Measurements from ENCODE around the gene TRMT2A.

The TRMT2A gene

GRCh38 chr22:20106849-20107237 lies 10.2 kb downstream of the TRMT2A start:
- no peak overlapping the region for H3K9ac ChIP-seq (ENCODE audit: low read length in 5 of 5)
- H3K27me3 ChIP-seq (ENCODE audit: control insufficient read depth in 5 of 5, insufficient read depth in 4 of 5, low read length in 5 of 5): no peaks in the 10 kb centered on the region
- no peaks in the 10 kb centered on the region for H3K9me3 ChIP-seq (ENCODE audit: control insufficient read depth in 5 of 5, low read length in 5 of 5)
- no peak overlapping the region for H3K27ac ChIP-seq (ENCODE audit: low read depth, low read length)
- no peak overlapping the region for H3K4me3 ChIP-seq (ENCODE audit: low read depth in 1 of 5, low read length in 5 of 5)
- H3K4me1 ChIP-seq (ENCODE audit: control insufficient read depth in 5 of 5, insufficient read depth in 5 of 5, low read length in 5 of 5): no peaks in the 10 kb centered on the region
- peaks cover 2 to 90% (median 85%) of the 10 kb centered on the region in 5 donors for H3K36me3 ChIP-seq (ENCODE audit: control insufficient read depth in 5 of 5, insufficient read depth in 5 of 5, low read length in 5 of 5)

- Histone ChIP-seq H3K9ac (ENCODE audit: low read length in 5 of 5) (no peak overlapping the region), H3K27ac (ENCODE audit: low read depth, low read length) (no peak overlapping the region), H3K9me3 (ENCODE audit: control insufficient read depth in 5 of 5, low read length in 5 of 5) (no peaks in the 10 kb centered on the region), H3K4me1 (ENCODE audit: control insufficient read depth in 5 of 5, insufficient read depth in 5 of 5, low read length in 5 of 5) (no peaks in the 10 kb centered on the region), H3K27me3 (ENCODE audit: control insufficient read depth in 5 of 5, insufficient read depth in 4 of 5, low read length in 5 of 5) (no peaks in the 10 kb centered on the region), H3K4me3 (ENCODE audit: low read depth in 1 of 5, low read length in 5 of 5) (no peak overlapping the region), H3K36me3 (ENCODE audit: control insufficient read depth in 5 of 5, insufficient read depth in 5 of 5, low read length in 5 of 5) (peaks cover 2 to 91% (median 86%) of the 10 kb centered on the region in 5 donors)
Observed at GRCh38 chr22:20106205-20106848, 10.7 kb downstream of the TRMT2A start.

- no peak overlapping the region for H3K27ac ChIP-seq (ENCODE audit: low read depth, low read length)
Observed at GRCh38 chr22:20105456-20106204, 11.4 kb downstream of the TRMT2A start.

GRCh38 chr22:20102203-20102780 lies 14.7 kb downstream of the TRMT2A start:
- Histone ChIP-seq H3K4me3 (ENCODE audit: low read depth in 1 of 5, low read length in 5 of 5) (no peak overlapping the region), H3K9me3 (ENCODE audit: control insufficient read depth in 5 of 5, low read length in 5 of 5) (no peaks in the 10 kb centered on the region), H3K4me1 (ENCODE audit: control insufficient read depth in 5 of 5, insufficient read depth in 5 of 5, low read length in 5 of 5) (no peaks in the 10 kb centered on the region), H3K36me3 (ENCODE audit: control insufficient read depth in 5 of 5, insufficient read depth in 5 of 5, low read length in 5 of 5) (peaks cover 12 to 84% (median 76%) of the 10 kb centered on the region in 5 donors), H3K27ac (ENCODE audit: low read depth, low read length) (no peak overlapping the region), H3K9ac (ENCODE audit: low read length in 5 of 5) (no peak overlapping the region), H3K27me3 (ENCODE audit: control insufficient read depth in 5 of 5, insufficient read depth in 4 of 5, low read length in 5 of 5) (no peaks in the 10 kb centered on the region)

More at GRCh38 chr22:20105456-20106204, 11.4 kb downstream of the TRMT2A start:
- H3K27me3 ChIP-seq (ENCODE audit: control insufficient read depth in 5 of 5, insufficient read depth in 4 of 5, low read length in 5 of 5): no peaks in the 10 kb centered on the region
- H3K9me3 ChIP-seq (ENCODE audit: control insufficient read depth in 5 of 5, low read length in 5 of 5): no peaks in the 10 kb centered on the region
- H3K4me1 ChIP-seq (ENCODE audit: control insufficient read depth in 5 of 5, insufficient read depth in 5 of 5, low read length in 5 of 5): no peaks in the 10 kb centered on the region
- H3K36me3 ChIP-seq (ENCODE audit: control insufficient read depth in 5 of 5, insufficient read depth in 5 of 5, low read length in 5 of 5): peaks cover 2 to 91% (median 84%) of the 10 kb centered on the region in 5 donors
- H3K9ac ChIP-seq (ENCODE audit: low read length in 5 of 5): no peak overlapping the region
- no peak overlapping the region for H3K4me3 ChIP-seq (ENCODE audit: low read depth in 1 of 5, low read length in 5 of 5)

- Histone ChIP-seq H3K4me1 (ENCODE audit: control insufficient read depth in 5 of 5, insufficient read depth in 5 of 5, low read length in 5 of 5) (no peaks in the 10 kb centered on the region), H3K36me3 (ENCODE audit: control insufficient read depth in 5 of 5, insufficient read depth in 5 of 5, low read length in 5 of 5) (peaks cover 18 to 78% (median 71%) of the 10 kb centered on the region in 5 donors), H3K27me3 (ENCODE audit: control insufficient read depth in 5 of 5, insufficient read depth in 4 of 5, low read length in 5 of 5) (no peaks in the 10 kb centered on the region), H3K9ac (ENCODE audit: low read length in 5 of 5) (no peak overlapping the region), H3K4me3 (ENCODE audit: low read depth in 1 of 5, low read length in 5 of 5) (no peak overlapping the region), H3K27ac (ENCODE audit: low read depth, low read length) (no peak overlapping the region), H3K9me3 (ENCODE audit: control insufficient read depth in 5 of 5, low read length in 5 of 5) (no peaks in the 10 kb centered on the region)
Observed at GRCh38 chr22:20101638-20102037, 15.4 kb downstream of the TRMT2A start.

- H3K9me3 ChIP-seq (ENCODE audit: control insufficient read depth in 5 of 5, low read length in 5 of 5): no peaks in the 10 kb centered on the region
- no peaks in the 10 kb centered on the region for H3K4me1 ChIP-seq (ENCODE audit: control insufficient read depth in 5 of 5, insufficient read depth in 5 of 5, low read length in 5 of 5)
- H3K36me3 ChIP-seq (ENCODE audit: control insufficient read depth in 5 of 5, insufficient read depth in 5 of 5, low read length in 5 of 5): peaks cover 27 to 78% (median 70%) of the 10 kb centered on the region in 5 donors
- no peak overlapping the region for H3K4me3 ChIP-seq (ENCODE audit: low read depth in 1 of 5, low read length in 5 of 5)
- no peaks in the 10 kb centered on the region for H3K27me3 ChIP-seq (ENCODE audit: control insufficient read depth in 5 of 5, insufficient read depth in 4 of 5, low read length in 5 of 5)
- H3K9ac ChIP-seq (ENCODE audit: low read length in 5 of 5): no peak overlapping the region
- H3K27ac ChIP-seq (ENCODE audit: low read depth, low read length): no peak overlapping the region
Observed at GRCh38 chr22:20099099-20099711, 17.8 kb downstream of the TRMT2A start.

- H3K4me3 ChIP-seq (ENCODE audit: low read depth in 1 of 5, low read length in 5 of 5): no peak overlapping the region
- H3K9ac ChIP-seq (ENCODE audit: low read length in 5 of 5): no peak overlapping the region
- no peak overlapping the region for H3K27ac ChIP-seq (ENCODE audit: low read depth, low read length)
- H3K4me1 ChIP-seq (ENCODE audit: control insufficient read depth in 5 of 5, insufficient read depth in 5 of 5, low read length in 5 of 5): no peaks in the 10 kb centered on the region
- H3K36me3 ChIP-seq (ENCODE audit: control insufficient read depth in 5 of 5, insufficient read depth in 5 of 5, low read length in 5 of 5): peaks cover 25 to 85% (median 83%) of the 10 kb centered on the region in 5 donors
- no peaks in the 10 kb centered on the region for H3K9me3 ChIP-seq (ENCODE audit: control insufficient read depth in 5 of 5, low read length in 5 of 5)
- H3K27me3 ChIP-seq (ENCODE audit: control insufficient read depth in 5 of 5, insufficient read depth in 4 of 5, low read length in 5 of 5): no peaks in the 10 kb centered on the region
Observed at GRCh38 chr22:20096574-20097420, 20.2 kb downstream of the TRMT2A start.

GRCh38 chr22:20095521-20095920 lies 21.5 kb downstream of the TRMT2A start:
- H3K9me3 ChIP-seq (ENCODE audit: control insufficient read depth in 5 of 5, low read length in 5 of 5): no peaks in the 10 kb centered on the region
- no peak overlapping the region for H3K27ac ChIP-seq (ENCODE audit: low read depth, low read length)
- no peaks in the 10 kb centered on the region for H3K27me3 ChIP-seq (ENCODE audit: control insufficient read depth in 5 of 5, insufficient read depth in 4 of 5, low read length in 5 of 5)
- no peak overlapping the region for H3K4me3 ChIP-seq (ENCODE audit: low read depth in 1 of 5, low read length in 5 of 5)
- peaks cover 26 to 86% (median 85%) of the 10 kb centered on the region in 5 donors for H3K36me3 ChIP-seq (ENCODE audit: control insufficient read depth in 5 of 5, insufficient read depth in 5 of 5, low read length in 5 of 5)
- no peak overlapping the region for H3K9ac ChIP-seq (ENCODE audit: low read length in 5 of 5)
- H3K4me1 ChIP-seq (ENCODE audit: control insufficient read depth in 5 of 5, insufficient read depth in 5 of 5, low read length in 5 of 5): no peaks in the 10 kb centered on the region

GRCh38 chr22:20094197-20094807 lies 22.7 kb downstream of the TRMT2A start:
- Histone ChIP-seq H3K36me3 (ENCODE audit: control insufficient read depth in 5 of 5, insufficient read depth in 5 of 5, low read length in 5 of 5) (peaks cover 28 to 87% (median 86%) of the 10 kb centered on the region in 5 donors), H3K4me3 (ENCODE audit: low read depth in 1 of 5, low read length in 5 of 5) (no peak overlapping the region), H3K9ac (ENCODE audit: low read length in 5 of 5) (no peak overlapping the region), H3K27me3 (ENCODE audit: control insufficient read depth in 5 of 5, insufficient read depth in 4 of 5, low read length in 5 of 5) (no peaks in the 10 kb centered on the region), H3K27ac (ENCODE audit: low read depth, low read length) (no peak overlapping the region), H3K9me3 (ENCODE audit: control insufficient read depth in 5 of 5, low read length in 5 of 5) (no peaks in the 10 kb centered on the region), H3K4me1 (ENCODE audit: control insufficient read depth in 5 of 5, insufficient read depth in 5 of 5, low read length in 5 of 5) (no peaks in the 10 kb centered on the region)

Data from subcutaneous abdominal adipose tissue (tissue), 5 donors.